Colonic mucosa (tissue), 4 donors: ENCODE data around the gene GDE1. TPM values are rescaled to one million over a fixed set of nuclear protein-coding genes. Genes with fewer than 3 reads are reported as not detected.

Experiments
- DNase-seq: peaks from one replicate; pipeline ENCODE4 v3.0.0-alpha.2; 2020
- H3K27ac ChIP-seq: fragments of 200-600 bp; one replicate; pipeline ENCODE4 v1.8.0; 2021
- H3K27me3 ChIP-seq: fragments of 200-600 bp; one replicate; pipeline ENCODE4 v1.8.0; 2021
- H3K36me3 ChIP-seq: fragments of 200-600 bp; one replicate; pipeline ENCODE4 v1.8.0; 2021
- H3K4me1 ChIP-seq: fragments of 200-600 bp; one replicate; pipeline ENCODE4 v1.8.0; 2021; ENCODE audit warnings: mild to moderate bottlenecking
- H3K4me3 ChIP-seq: fragments of 200-600 bp; one replicate; pipeline ENCODE4 v1.8.0; 2021
- H3K9ac ChIP-seq, 2 donors: one replicate each; pipeline ENCODE4 v1.7.0; 2013; ENCODE audit warnings: control low read depth in 2 of 2, low read depth in 2 of 2, low read length in 2 of 2
- H3K9me3 ChIP-seq: fragments of 200-600 bp; one replicate; pipeline ENCODE4 v1.8.0; 2021
- intact Hi-C: fragments of 100-400 bp; cut with DNase I; formaldehyde crosslinking; loops from one replicate; pipeline ENCODE4 v1.14.1; 2022
- total RNA-seq, 2 donors: library from RNA; stranded (reverse); fragmentation: NEBNext Ultra II Directional in 1 of 2; extraction: Animal tissue kit (Norgen Biotek cat#: 25700) in 1 of 2; gene quantifications; one replicate each; pipeline ENCODE4 v1.2.1, GENCODE V29; 2021
- TF ChIP-seq, protein P1 (sequence below): fragments of 200-600 bp; IDR thresholded peaks from one replicate; pipeline ENCODE4 v1.8.0; 2022; ENCODE audit warnings: antibody characterized with exemption, mild to moderate bottlenecking
- donor health status: healthy.
- donor health status: DM: no; HTN: no; CAD: no.
- donor health status: DM: no; HTN: no; CAD: no.

Gene GDE1
- total RNA-seq, 2 donors from 2014 or later: 81.6 to 128 TPM

GRCh38 chr16:19542138-19542821 is 20.4 kb upstream of the GDE1 start:
- Histone ChIP-seq H3K4me3 (no peak overlapping the region), H3K9ac (no peak overlapping the region), H3K9me3 (no peaks in the 10 kb centered on the region), H3K4me1 (no peaks in the 10 kb centered on the region), H3K36me3 (no peaks in the 10 kb centered on the region), H3K27ac (no peak overlapping the region), H3K27me3 (no peaks in the 10 kb centered on the region)
- TF ChIP-seq, protein P1, sequence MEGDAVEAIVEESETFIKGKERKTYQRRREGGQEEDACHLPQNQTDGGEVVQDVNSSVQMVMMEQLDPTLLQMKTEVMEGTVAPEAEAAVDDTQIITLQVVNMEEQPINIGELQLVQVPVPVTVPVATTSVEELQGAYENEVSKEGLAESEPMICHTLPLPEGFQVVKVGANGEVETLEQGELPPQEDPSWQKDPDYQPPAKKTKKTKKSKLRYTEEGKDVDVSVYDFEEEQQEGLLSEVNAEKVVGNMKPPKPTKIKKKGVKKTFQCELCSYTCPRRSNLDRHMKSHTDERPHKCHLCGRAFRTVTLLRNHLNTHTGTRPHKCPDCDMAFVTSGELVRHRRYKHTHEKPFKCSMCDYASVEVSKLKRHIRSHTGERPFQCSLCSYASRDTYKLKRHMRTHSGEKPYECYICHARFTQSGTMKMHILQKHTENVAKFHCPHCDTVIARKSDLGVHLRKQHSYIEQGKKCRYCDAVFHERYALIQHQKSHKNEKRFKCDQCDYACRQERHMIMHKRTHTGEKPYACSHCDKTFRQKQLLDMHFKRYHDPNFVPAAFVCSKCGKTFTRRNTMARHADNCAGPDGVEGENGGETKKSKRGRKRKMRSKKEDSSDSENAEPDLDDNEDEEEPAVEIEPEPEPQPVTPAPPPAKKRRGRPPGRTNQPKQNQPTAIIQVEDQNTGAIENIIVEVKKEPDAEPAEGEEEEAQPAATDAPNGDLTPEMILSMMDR: no peak
- intact Hi-C loops: no loop called here
- DNase-seq: peak; percentile 47

DNA sequence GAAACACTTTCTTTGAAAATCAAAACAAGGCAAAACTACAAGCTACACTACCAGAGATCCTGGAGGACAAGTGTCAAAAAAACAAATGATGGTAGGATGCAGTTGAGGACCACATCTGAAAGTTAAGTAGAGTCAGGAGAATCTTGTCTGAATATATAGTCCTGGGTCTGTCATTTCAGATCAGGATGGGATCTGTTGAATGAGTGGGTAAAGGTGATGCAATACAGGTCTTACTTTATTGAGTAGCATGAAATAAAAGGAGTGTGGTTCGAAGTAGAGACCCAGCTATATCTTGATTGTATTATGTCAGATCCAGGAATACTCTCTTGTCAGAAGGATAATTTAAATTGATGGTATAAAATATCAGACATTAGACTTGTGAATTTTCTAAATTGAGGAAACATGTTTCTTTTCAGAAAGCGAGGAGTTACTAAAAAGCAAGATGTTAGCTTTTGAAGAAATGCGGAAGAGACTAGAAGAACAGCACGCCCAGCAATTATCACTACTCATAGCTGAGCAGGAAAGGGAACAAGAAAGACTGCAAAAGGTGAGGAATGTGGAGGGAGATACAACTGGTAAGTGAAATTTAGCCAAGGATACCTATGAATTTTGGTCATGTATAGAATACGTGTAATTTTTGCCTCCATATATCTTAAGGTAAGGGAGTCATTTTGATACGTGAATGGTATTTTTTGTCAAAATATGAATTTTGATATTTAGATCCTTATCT is 18.5 kb upstream of the GDE1 start:
- H3K36me3 ChIP-seq: no peaks in the 10 kb centered on the region
- H3K27me3 ChIP-seq: no peaks in the 10 kb centered on the region
- no peak for DNase-seq
- H3K4me3 ChIP-seq: no peak overlapping the region
- TF ChIP-seq, protein P1: no peak
- no peaks in the 10 kb centered on the region for H3K4me1 ChIP-seq
- H3K27ac ChIP-seq: no peak overlapping the region
- intact Hi-C loops: no loop called here
- H3K9ac ChIP-seq: no peak overlapping the region
- no peaks in the 10 kb centered on the region for H3K9me3 ChIP-seq

DNA sequence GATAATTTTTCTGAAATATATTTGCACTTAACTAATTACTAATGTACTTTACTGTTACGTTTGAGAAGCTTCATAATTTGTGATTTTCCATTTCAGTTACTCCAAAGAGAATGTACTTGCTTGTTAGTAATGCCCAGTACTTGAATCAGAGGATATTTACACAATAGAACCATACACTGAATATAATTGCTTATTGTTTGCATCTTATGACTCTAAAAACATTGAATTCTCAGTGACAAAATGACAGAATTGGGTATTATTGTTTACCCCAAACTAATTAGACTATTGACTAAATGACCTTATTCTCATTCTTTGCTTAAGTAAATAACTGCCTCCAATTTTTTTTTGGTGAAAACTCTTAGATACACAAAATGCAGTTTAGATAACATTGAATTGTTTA is 10.7 kb upstream of the GDE1 start:
- intact Hi-C loops: no loop called here
- Histone ChIP-seq H3K9ac (no peak overlapping the region), H3K9me3 (no peaks in the 10 kb centered on the region), H3K27ac (no peak overlapping the region), H3K27me3 (no peaks in the 10 kb centered on the region), H3K36me3 (peaks cover 15% of the 10 kb centered on the region), H3K4me1 (no peaks in the 10 kb centered on the region), H3K4me3 (no peak overlapping the region)
- TF ChIP-seq, protein P1: no peak
- no peak for DNase-seq

DNA sequence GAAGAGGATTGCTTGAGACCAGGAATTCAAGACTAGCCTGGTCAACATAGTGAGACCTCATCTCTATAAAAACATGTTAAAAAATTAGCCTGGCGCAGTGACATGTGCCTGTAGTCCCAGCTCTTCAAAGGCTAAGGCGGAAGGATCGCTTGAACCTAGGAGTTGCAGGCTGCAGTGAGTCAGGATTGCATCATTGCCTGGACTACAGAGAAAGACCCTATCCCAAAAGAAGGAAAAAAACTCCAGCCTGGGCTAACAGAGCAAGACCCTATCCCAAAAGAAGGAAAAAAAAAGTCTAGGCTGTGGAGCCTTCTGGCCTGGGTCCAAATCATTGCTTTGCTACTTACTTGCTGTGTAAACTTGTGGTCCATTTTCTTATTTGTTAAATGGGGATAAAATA is 6.8 kb upstream of the GDE1 start:
- intact Hi-C loops: no loop called here
- H3K36me3 ChIP-seq: peaks cover 15% of the 10 kb centered on the region
- no peaks in the 10 kb centered on the region for H3K9me3 ChIP-seq
- H3K4me1 ChIP-seq: no peaks in the 10 kb centered on the region
- no peak overlapping the region for H3K27ac ChIP-seq
- no peak overlapping the region for H3K4me3 ChIP-seq
- H3K9ac ChIP-seq: no peak overlapping the region
- no peak for DNase-seq
- TF ChIP-seq, protein P1: no peak
- H3K27me3 ChIP-seq: no peaks in the 10 kb centered on the region

DNA sequence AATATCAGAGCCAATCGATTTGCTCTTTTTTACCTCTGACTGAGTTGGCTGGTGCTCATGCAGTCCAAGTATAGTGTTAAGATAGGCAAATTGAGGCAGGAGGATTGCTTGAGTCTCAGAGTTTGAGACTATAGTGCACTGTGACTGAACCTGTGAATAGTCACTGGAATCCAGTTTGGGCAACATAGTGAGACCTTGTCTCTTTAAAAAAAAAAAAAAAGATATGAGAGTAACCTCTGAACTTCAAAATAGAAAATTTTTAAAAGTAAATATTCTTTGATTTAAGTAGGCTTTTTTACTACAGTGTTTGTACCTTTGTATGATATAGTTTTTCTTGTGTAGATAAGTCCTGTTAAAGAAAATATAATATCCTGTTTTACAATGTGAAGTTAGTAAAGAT is 5.3 kb upstream of the GDE1 start:
- Histone ChIP-seq H3K27ac (no peak overlapping the region), H3K9ac (no peak overlapping the region), H3K4me3 (no peak overlapping the region), H3K4me1 (no peaks in the 10 kb centered on the region), H3K27me3 (no peaks in the 10 kb centered on the region), H3K36me3 (peaks cover 8% of the 10 kb centered on the region), H3K9me3 (no peaks in the 10 kb centered on the region)
- DNase-seq: no peak
- intact Hi-C loops: no loop called here
- TF ChIP-seq, protein P1: no peak
